GM06990 (cell line): Measurements from ENCODE around the gene RACGAP1.

Experiments used
- DNase-seq: peaks from one replicate; pipeline ENCODE4 v3.0.0-alpha.2; 2011; ENCODE audit not compliant: insufficient read length; ENCODE audit errors: extremely low read depth
- H3K27me3 ChIP-seq: replicated peaks from 2 replicates; pipeline ENCODE4 v1.6.0; 2011; ENCODE audit warnings: low read length; ENCODE audit not compliant: control insufficient read depth, insufficient read depth
- H3K36me3 ChIP-seq: 2 replicates; pipeline ENCODE4 v1.5.1; 2011; ENCODE audit warnings: low read length; ENCODE audit not compliant: control insufficient read depth, insufficient read depth
- H3K4me3 ChIP-seq: replicated peaks from 2 replicates; pipeline ENCODE4 v1.5.1; 2011; ENCODE audit warnings: low read depth, mild to moderate bottlenecking, control low read depth, low read length
- TF ChIP-seq, protein P1 (sequence below): IDR thresholded peaks from 2 replicates; pipeline ENCODE4 v1.5.1; 2011; ENCODE audit warnings: low read length, control low read depth, mild to moderate bottlenecking, inconsistent platforms; ENCODE audit not compliant: insufficient read depth, poor library complexity, severe bottlenecking

The RACGAP1 gene

DNA sequence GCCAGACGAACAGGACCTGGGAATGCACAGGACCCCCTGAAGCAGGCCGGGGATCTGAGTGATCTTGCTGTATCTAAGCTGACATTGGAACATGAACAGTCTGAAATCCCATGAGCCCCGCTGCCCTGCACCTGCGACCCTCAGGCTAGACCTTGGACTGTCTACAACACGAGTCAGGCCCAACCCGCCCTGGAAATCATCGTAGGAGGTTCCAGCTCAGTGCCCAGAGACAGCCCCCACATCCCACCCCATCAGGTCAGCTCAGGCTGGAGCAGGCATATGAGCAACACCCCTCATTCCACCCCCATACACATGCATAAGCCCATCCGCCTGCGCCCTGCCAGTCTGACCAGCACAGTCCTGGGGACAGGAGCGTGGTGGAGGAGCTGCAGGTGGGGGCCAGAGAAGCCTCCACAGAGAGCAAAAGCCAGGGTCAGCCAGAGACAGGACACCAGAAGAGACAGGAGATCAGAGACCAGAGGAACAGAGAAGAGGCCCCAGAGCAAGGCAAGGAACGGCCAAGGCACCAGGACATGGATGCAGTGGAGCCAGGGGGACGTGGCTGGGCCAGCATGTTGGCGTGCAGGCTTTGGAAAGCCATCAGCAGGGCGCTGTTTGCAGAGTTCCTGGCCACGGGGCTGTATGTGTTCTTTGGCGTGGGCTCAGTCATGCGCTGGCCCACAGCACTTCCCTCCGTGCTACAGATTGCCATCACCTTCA is 52.5 kb downstream of the RACGAP1 start, which contains the start of gene AQP6:
Gene AQP6 (plus strand): TSS at position 307 of the 720 bp plus-strand sequence. CDS start 227 bp downstream, at position 534.
- TF ChIP-seq, protein P1, sequence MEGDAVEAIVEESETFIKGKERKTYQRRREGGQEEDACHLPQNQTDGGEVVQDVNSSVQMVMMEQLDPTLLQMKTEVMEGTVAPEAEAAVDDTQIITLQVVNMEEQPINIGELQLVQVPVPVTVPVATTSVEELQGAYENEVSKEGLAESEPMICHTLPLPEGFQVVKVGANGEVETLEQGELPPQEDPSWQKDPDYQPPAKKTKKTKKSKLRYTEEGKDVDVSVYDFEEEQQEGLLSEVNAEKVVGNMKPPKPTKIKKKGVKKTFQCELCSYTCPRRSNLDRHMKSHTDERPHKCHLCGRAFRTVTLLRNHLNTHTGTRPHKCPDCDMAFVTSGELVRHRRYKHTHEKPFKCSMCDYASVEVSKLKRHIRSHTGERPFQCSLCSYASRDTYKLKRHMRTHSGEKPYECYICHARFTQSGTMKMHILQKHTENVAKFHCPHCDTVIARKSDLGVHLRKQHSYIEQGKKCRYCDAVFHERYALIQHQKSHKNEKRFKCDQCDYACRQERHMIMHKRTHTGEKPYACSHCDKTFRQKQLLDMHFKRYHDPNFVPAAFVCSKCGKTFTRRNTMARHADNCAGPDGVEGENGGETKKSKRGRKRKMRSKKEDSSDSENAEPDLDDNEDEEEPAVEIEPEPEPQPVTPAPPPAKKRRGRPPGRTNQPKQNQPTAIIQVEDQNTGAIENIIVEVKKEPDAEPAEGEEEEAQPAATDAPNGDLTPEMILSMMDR, result no peak
- Histone ChIP-seq H3K27me3 (peaks cover 1% of the 10 kb centered on the region), H3K36me3 (no peaks in the 10 kb centered on the region), H3K4me3 (no peak within 1 kb of the TSS)
- DNase-seq, result no peak

- Histone ChIP-seq H3K36me3 (no peaks in the 10 kb centered on the region), H3K27me3 (peaks cover 1% of the 10 kb centered on the region), H3K4me3 (no peak overlapping the region)
- TF ChIP-seq, protein P1, result no peak
- DNase-seq, result no peak
Measured at GRCh38 chr12:49972129-49972528, 53.2 kb downstream of the RACGAP1 start.

DNA sequence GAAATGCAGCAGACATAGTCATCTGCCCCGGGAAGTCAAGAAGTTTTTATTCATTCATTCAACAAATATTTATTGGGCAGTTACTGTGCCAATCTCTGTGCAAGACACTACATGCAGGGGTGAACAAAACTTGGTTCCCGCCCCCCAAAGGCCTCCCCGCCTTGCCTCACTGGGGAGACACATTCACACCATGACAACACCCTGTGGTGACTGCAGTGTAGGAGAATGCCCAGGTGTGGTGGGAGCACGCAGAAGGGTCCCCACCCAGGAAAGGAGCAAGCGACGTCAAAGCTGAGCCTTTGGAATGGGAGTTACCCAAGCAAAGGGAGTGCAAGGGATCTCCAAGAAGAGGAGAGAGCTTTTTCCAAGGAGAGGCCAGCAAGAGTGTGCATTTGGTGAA is 54.2 kb downstream of the RACGAP1 start:
- DNase-seq, result no peak
- Histone ChIP-seq H3K27me3 (peaks cover 1% of the 10 kb centered on the region), H3K36me3 (no peaks in the 10 kb centered on the region), H3K4me3 (no peak overlapping the region)
- TF ChIP-seq, protein P1, result no peak

- TF ChIP-seq, protein P1, result no peak
- no peak for DNase-seq
- Histone ChIP-seq H3K27me3 (peaks cover 1% of the 10 kb centered on the region), H3K36me3 (no peaks in the 10 kb centered on the region), H3K4me3 (no peak overlapping the region)
Measured at GRCh38 chr12:49970658-49971057, 54.6 kb downstream of the RACGAP1 start.

DNA sequence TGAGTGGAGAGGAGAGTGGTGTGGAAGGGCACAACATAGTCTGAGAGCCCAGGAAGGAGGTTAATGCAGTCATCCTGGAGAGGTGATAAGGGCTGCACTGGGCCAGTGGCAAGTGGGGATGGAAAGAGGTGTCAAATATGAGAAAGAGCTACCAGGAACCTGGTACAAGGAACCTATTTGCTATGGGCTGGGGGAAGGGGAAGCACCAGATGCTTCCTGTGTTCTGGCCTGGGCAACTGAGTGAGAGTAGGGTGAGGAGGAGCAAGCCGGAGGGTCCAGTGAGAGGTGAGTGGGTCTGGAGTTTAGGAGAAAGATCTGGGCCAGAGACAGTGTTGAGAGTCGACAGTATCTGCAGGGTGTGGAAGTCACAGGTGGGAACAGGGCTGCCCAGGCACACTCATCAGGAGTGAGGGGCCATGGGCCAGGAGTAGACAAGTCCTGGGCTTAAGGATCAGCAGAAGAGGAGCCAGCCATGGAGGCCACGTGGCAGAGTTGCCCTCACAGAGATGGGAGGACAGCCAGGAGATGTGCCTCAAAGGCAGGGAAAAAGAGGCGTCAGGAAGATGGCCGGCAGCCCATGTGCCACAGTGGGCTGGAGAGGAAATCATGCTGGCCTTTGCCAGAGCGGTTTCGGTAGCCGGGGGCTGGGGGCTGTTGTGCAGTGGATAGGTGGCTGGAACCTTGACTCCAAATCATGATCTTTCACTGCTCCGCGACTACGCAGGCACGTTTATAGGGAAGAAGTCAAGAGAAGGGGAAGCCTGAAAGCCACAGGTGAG is 55.5 kb downstream of the RACGAP1 start:
- Histone ChIP-seq H3K4me3 (no peak overlapping the region), H3K27me3 (peaks cover 1% of the 10 kb centered on the region), H3K36me3 (no peaks in the 10 kb centered on the region)
- no peak for DNase-seq
- TF ChIP-seq, protein P1, result no peak
